GM19452 (cell line): ENCODE results near the gene SLX4IP.

ENCODE experiments used
- ATAC-seq: cut with Tn5 transposase; IDR thresholded peaks from one replicate; pipeline ENCODE4 v1.9.1; 2021; ENCODE audit not compliant: unreplicated experiment

The SLX4IP gene

DNA sequence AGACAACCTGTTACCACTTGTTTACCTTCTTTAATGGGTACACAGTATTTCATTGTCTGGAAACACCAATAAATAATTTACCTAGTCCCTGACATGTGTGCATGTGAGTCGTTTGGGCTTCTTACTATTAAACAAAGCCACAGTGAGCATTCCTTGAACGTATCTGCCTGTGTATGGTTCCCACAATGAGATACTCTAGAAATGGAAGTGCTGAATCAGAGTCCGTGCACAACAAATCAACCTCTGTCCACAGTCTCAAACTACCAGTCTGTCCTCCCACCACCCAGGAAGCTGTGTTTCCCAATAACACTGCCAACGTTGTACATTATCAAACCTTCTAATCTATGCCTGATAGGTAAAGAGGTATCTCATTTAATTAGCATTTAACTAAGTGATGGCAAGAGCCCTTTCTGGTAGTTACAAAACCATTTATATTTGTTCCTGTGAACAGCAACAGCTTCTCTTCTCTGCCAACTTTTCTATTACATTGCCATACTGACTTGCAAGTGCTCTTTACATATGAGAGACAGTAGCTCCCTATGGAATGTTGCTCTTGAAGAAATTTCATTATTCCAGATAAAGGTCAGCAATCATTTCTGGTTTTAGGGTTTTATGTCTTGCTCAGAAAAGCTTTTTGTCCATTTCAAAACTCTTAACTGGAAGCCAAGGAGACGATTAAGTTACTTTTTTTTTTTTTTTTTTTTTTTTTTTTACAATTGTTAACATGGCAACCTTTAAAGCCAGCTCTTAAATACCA, 223.9 kb downstream of the SLX4IP start:
- ATAC-seq: no peak

DNA sequence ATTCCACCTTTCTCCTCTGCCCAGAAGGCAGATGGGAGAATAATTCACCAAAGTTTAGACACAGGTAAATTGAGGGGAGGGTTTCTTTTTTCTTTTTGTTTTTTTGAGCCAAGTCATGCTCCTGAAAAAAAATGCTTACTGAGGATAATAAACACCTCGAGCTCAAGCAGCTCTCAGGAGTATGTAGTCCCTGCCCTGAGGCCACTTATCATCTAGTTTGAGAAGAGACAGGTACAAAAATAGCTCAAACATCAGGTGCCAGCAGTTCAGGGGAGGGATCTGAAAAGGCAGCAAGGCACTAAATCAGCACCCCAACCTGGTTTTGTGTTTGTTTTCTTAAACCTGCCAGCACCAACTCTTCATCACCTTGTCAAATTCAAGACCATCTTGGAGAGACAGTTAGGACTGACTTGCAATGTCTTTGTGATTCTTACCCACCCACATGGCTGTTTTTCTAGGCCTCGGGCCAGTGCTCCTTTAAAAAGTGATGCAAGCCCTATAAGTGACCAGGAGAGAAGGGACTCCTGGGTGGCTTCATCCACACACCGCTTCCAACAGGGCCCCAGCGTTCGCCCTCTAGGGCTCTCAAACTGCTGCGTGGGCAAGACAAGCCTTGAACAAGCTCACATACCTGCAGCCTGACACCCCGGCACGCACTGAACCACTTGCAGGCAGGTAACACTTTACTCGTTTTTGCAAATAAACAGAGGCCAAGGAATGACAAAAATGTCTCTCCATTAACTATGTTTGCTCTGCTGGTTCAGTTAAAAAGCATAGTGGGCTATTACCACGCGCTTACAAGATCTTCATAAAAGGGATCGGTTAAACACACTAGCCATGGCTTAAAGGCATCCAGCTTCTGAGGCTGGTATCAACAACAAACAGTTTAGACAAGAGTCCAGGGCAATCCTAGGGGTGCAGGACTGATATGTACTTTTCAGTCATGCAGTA, 224.8 kb downstream of the SLX4IP start:
- ATAC-seq: no peak

DNA sequence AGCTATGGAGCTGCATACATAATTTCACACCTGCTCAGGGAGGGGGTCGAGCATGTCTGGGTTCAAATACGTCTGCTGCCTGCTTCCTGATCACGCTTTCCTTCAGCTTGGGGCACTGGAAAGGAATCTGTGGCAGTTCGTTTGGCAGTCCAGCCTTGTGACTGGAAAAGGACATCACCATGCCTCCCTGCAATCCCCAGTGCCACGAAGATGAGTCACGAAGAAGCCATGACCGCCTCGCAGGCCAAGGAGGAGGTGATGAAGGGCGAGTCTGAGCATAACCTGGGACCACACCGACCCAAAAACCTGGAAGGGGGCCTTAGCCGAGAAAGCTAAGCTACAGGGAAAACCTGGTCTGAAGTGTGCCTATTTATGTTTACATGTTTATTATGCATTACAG, 225.6 kb downstream of the SLX4IP start:
- no peak for ATAC-seq

DNA sequence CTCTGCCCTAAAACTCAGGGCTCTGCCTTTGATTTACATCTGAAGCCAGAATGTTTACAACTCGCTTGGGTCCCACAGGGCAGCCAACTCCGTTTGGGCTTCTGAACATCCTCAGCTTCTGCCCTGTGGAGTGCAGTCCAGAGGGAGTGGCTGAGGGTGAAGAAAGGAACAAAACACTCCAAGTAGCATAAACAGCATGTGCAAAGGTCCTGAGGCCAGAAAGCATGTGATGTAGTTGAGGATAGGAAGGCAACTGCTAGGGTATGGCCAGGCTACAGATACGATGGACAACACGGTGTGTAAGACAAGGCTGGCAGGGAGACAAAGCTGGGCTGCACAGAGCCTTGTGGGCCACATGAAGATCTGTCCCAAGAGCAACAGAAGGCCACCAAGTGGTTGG, 226.2 kb downstream of the SLX4IP start:
- ATAC-seq: no peak

DNA sequence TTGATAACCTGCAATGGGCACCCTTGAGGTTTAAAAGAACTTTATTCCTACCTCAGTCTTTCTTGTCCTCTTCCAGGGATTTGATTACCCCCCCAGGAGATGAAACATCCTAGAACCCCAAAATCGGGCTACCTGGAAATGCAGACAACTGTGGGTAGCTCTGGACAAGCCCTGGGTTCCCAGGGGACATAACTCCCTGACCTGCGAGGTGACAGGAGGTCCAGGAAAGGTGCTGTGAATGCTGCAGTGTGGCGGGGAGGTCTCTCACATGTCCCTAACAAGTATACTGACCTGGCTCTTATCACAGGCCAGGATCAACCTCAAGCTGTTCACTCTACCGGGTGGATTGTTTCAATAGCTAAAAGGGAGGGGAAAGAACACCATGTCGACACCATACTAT, 227.0 kb downstream of the SLX4IP start:
- no peak for ATAC-seq

DNA sequence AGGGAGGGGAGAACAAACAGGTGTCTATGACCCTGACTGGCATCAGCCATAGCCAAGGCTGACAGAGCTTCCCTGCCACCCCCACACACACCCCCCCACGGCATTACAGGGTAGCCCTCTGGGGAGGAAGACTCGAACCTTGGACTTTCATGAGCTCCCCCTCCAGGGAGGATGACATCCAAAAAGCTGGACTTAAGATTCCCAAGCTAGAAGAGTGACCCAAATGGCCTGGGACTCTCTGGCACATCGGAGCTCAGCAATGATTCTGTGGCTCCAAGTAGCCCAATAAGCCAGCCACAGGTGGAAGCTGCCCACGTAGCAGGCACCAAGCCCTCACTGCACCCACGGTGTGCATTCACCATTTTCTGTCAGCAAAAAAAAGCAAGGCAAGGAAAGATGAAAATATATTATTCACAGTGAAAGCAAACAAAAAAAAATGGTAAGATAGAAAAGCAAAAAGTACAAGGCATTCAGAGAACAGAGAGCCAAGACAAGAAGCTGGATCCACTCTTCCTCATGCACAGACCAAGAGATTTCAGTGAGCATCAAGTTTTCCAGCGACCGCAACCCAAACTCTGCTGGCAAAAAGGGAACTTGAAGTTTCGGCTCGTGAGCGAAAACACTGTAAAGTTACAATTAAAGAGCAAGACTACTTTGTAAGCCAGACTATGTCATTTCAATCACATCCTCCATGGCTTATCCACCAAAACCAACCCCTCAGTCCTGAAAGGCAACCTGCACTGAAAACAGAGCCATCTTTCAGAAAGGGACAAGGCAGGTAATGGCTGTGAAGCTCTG, 227.8 kb downstream of the SLX4IP start:
- no peak for ATAC-seq

DNA sequence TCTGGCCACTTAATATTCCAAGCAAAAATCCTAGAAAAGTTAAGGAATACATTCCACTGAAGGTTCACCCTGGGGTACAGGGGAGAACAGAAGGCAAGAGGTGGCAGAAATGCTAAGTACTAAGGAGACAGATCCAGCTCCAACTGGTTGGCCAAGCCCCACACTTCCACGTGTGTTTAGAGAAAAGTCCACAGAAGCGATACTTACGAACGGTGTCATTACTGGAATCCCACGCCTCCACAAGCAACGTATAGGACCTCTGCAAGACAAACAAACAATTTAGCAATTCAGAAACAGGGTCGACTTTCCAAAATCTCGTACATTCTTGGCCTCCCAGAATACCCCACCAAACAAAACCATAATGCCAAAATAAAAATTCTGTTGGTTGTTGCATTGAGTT, 228.7 kb downstream of the SLX4IP start:
- ATAC-seq: no peak

DNA sequence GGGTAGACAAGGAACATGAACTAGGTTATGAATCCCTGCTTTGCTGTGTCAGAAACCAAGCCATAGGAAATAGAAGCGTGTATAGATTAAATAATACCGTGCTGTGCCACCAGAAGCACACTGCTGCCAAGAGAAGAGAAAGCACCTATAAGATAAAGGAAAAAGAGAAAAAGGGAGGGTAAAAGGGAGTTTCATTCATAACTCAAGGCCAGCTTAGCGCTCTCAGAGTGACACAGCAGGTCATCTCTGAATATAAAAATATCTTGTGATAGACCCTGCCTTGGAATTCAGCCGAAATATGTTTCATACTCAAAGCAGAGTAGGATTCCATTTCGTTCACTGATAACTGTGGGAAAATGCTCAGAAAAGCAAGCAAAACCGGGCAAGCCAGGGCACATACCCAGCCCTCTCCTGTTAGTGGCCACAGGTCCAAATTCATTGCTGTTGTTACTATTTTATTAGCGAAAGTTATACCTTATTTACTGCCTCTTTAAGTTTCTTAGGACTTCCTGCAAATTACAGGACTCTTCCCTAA, 230.0 kb downstream of the SLX4IP start:
- no peak for ATAC-seq

DNA sequence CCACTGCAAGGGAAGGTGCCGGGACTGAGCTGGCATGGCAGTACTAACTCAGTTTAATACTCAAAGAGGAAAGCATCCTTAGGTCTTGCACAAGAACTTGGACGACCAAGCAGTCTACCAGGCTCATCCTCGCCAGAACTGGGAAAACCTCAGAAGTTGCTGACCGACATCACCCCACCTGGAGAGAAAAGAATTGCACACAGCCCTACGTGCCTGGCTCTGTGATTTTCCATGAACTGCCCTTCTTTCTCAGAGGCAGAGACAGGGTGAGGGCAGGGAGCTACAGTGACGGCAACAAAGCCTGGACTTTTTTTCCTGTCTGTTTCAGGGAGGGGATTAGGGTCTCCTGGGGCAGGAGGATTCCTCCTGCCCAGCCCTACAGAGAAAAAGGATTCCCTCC, 230.7 kb downstream of the SLX4IP start:
- ATAC-seq: no peak

DNA sequence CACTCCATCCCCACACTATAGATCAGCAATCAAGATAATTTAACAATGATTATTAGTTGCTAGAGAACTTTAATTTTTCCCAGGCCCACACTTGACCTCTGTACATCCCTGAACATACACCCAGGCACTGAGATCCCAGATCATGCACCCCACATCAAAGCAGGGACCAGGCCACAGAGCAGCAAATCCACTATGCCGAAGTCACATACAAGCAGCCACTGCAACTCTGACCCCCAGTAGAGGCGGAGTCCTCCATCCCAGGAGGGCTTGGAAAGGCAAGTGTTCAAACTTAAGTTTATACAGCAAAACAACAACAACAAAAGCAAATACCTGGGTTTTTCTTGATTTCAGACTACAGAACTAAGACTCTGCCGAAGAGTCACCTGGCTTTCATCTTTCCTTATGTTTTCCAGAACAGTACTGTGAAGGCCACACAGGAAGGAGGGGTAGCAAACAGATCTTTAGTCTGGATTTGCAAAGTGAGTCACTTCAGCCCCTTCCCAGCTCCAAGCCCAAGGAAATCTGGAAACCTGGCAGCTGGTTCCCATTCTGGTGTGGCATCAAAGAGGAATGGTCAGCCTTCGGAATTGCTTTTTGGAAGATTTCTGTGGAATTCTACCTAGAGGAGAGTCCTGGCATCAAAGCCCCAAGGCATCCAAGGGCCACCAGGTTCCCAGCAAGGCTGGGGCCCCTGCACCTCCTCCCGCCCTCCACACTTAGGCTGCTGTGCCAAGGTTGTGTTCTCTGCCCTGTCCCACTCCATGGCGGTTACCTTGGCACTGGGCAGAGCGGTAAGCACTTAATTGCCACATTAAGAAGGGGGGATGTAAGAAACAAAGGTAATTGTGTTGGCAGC, 231.3 kb downstream of the SLX4IP start:
- ATAC-seq: no peak

DNA sequence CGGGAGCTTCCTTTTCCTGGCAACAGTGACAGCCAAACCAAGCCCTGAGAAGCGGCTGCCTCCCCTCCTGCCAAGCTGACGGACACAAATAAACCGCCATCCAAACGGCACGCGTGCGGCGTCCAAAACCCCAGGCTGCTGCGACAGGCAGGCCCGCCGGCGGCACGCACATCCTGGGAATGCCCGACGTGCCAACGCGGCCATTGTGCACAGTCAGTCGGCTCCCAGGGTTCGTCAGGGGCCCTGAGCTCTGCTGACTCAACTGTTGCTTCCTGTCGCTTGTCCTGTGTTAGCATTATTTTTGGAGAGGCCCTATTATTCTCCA, 231.9 kb downstream of the SLX4IP start:
- no peak for ATAC-seq

DNA sequence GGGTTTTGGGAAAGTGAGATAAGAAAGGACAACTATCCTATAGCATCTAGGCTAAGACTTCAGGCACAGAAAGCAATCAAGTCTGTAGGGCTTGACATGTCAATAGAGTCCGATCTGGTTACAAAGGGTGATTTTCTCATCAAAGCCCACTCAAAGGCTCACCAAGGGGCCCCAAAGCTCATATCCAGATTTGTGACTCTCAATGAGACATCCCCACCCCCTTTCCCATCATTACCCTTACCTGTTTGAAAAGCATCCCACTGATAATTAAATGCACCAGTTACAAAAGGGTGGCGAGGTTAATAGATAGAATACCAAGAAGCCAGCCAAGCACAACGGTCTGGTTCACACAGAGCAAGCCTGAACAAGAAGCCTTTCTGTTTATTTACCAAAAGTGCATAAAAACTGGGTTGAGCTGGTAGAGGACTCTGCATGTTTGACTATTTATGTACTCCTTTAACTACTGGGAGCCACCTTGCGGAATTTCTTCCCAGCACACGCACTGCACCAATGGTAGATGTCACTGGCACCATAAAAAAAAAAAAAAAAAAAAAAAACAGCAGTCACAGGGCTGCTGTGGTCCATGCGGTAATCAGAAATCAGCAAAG, 232.6 kb downstream of the SLX4IP start:
- ATAC-seq: no peak

DNA sequence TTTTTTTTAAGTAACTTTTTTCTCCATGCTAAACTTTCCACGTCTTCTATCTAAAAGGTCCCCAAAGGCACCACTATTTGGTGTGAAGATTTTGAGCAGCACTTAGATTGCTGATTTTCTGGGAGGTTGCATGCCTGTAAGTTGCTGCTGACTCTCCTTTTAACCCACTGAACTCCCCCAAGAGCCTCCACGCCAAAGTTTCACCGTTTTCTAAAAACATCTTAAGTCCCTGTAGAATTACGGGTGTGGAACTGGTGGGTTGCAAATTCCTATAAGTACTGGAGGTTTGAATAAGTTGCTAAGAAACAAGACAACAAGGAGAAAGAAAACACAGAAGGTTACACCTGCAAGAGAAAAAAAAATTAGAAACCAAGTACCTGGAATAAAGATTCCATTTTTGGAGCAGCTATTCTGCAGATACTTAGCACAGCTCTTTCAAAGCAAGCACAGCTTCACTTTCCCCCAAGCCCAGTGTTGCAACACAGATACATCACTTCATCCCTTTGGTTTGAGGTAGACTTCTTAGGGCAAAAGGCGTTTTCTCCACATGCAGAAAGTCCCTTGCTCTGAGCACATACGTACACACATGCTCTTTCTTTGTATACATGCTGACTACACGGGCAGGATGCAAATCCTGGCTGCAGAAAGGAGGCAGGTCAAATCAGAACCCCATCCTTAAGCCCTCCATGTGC, 233.7 kb downstream of the SLX4IP start:
- ATAC-seq: no peak

DNA sequence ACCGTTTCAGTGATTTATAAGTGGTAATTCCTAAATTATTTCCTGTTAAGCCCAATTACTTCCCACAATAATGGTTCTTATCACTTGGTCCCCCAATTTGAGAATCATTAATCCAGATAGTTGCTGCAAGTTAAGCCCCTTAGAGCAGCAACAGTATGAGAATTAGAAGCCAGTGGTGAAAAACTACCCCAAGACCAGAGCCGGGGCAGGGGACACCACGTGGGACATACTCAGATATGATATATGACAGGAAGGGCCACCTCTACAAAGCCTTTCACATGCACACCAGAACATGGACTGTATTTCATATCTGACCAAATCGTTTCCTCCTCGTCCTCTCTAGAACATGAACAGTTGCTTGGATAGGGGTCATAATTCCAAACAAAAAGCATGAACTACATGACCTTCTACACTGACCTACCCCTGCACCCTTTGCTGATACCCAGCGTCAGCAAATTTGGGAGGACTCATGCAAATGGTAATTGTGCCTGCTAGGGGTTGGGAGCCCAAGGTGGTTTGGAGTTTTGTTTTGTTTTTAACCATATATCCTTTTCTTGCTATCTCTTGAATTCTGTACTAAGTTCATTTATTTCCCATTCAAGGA, 234.8 kb downstream of the SLX4IP start:
- no peak for ATAC-seq

DNA sequence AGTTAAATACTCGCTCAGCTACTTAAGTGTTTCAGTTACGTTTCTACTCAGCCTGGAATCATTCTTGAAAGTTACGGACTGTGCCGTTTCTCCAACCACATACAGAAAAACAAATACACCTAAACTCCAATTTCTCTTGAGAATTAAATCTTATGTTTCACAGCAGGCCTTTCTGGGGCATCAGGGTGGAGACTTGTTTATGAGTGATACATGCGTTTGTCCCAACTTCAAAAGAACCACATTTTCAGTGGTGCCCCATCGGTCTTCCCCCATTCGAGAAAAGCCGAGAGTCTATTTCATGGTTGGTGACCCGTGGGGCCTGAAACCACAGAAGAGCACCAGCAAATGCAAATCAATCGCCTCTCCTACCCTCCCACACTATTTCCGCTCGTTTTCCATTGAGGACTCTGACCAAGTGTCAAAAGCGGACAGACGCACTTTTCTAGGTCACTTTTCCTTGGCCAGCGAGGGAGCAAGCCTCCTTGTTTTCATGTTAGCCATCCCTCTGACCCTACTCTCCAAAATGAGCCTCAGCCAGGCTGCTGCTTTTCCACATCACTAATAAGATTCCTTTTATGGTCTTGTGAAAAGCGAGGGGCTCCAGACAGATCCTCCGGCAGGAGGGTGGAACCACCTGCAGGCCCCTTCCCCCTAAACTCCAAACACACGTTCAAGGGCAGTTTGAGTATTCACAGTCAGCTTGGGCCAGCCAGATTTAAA, 235.6 kb downstream of the SLX4IP start:
- peak; percentile 20 for ATAC-seq

DNA sequence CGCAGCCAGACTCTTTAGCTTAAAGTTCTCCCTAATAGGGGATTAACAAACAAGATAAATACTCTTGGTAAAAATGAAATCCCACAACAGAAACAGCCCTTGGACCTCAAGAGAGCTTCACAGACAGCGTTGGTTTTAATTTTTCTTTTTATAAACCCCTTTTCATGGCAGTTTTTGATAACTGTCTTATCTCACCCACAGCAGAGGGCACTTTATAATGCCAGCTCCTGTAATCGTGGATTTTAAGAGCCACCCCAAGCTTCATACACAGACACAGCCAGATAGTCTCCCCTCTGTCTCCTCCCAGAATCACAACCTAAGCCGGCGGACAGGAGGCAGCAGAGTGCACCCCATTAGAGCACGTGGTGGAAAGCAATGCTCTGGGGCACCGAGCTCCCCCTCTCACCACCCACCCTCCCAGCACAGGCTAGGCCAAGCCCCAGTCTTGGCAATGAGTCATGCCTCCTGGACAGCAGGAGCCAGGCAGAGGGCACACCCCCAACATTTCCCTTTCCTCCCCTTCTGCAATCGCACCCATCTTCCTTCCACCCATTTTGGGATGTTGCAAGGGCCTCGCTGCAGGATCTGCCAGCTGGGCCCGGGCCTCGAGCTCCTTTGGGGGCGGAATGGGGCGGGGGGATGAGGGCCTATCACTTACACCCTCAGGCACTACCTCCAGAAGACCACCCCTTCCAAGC, 236.3 kb downstream of the SLX4IP start:
- peak; percentile 28 for ATAC-seq

DNA sequence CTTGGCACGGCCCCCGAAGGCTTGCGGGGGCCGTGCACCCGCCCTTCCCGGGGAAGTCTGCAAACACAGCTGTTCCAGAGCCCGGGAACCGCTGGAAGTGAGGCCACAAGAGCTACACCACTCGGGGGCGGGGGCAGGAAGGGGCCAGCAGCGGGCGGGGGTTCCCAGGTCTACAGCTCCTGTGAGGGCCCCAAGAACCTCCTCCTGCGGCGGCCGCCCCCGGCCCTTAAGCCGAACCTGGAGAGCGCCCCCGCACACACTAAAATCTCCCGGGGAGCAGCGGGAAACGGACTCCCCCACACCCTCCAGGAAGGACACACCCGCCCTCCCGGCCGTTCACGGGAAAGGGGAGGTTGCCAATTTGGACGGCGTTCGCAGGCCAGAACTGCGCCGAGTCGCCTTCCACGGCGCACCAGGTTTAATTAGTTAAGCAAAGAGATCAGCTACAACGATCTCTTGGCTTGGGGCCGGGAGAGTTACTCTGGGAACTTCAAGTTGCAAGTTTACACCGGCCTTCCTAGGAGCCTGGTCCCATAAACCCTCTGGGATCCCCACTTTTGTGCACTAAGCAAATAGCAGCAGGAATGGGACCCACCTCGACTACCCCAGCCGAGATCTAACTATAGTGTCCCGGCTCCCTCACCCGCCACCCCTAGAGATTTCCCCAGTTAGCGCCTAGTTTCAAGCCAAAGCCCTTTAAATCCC, 237.0 kb downstream of the SLX4IP start:
- no peak for ATAC-seq
